ENCODE data around the gene NT5C1A.

Gene NT5C1A

GRCh38 chr1:39609618-39610331 lies 62.1 kb downstream of the NT5C1A start (continued):
- no peak for TF ChIP-seq PATZ1 (CRISPR knock-in tag; IDR thresholded peaks at IDR 0.05; ENCODE audit: borderline replicate concordance)
- TF ChIP-seq PPARA (CRISPR knock-in tag; IDR thresholded peaks at IDR 0.05; ENCODE audit: borderline replicate concordance), result no peak
